ENCODE data around the gene RTEL1. TPM values are rescaled to one million over a fixed set of nuclear protein-coding genes. Genes with fewer than 3 reads are reported as not detected.
"Not testable (repeated sequence)": the region's sequence is repeated elsewhere in the genome, so short reads cannot be mapped to it uniquely, and the experiment has no call there.

The RTEL1 gene
- total and polyA plus RNA-seq, 10 donors, result 7.3 to 49.8 (median 40.2) TPM

DNA sequence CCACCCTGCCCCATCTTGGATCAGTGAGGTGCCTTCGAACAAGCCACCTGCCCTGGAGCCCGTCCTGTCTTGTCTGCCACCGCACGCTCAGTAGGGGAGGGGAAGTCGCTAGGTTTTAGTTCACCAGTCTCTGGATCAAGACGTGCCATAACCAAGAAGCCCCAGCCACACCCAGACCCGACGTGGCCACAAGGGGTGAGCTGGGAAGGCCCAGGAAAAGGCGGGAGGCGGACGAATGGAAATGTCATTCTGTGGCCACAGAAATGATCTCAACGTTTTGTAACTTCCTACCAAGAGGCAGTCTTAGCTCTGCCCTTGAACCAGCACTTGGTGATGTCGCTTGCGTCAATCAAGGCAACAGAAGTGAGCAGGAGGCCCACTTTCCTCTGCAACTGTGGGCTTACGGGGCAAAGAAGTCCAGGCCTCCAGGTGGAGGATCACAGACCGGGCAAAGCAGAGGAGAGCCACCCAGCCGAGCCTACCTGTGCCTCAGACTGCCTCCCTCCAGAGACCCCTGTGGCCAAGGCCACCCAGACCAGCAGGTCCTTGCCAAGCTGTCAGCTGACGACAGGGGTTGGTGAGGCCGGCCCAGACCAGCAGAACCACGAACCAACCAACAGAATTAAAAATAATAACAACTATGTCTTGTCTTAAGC is 45.7 kb upstream of the RTEL1 start:
- peak; percentile 81 for DNase-seq

GRCh38 chr20:63613863-63614594 is 44.1 kb upstream of the RTEL1 start:
- DNase-seq; H3K4me3 ChIP-seq; intact Hi-C loops (cut with DNase I; ENCODE audit: low total_unique reads); H3K9me3 ChIP-seq; H3K27me3 ChIP-seq (replicated peaks in 1 of 7): not testable (repeated sequence)
- WGBS, 5 donors, result 75 to 89% (median 84%) methylated on average over 17 to 18 of the region's 18 CpGs
- peaks cover 0 to 54% (median 24%) of the 10 kb centered on the region in 6 donors for H3K4me1 ChIP-seq
- TF ChIP-seq CTCF (IDR thresholded peaks at IDR 0.05 in 8 of 11, conservative IDR thresholded peaks at IDR 0.05 in 3 of 11), result peak in 10 of 11 experiments; percentile 15 to 61 (median 39)
- peaks cover 0 to 66% (median 35%) of the 10 kb centered on the region in 6 donors for H3K36me3 ChIP-seq
- peak overlapping the region in 1 of 8 donors; percentile 5 for H3K27ac ChIP-seq

More for the DNA sequence above, 45.7 kb upstream of the RTEL1 start:
- 49 to 66% (median 56%) methylated on average over 19 to 20 of the region's 20 CpGs for WGBS, 5 donors
- H3K4me3 ChIP-seq, result no peak overlapping the region
- peaks cover 0 to 50% (median 19%) of the 10 kb centered on the region in 6 donors for H3K36me3 ChIP-seq
- H3K27me3 ChIP-seq (replicated peaks in 1 of 7), result no peaks in the 10 kb centered on the region
- no peak for TF ChIP-seq POLR2A (IDR thresholded peaks at IDR 0.05)
- peak in 1 of 3 donors; percentile 49 for TF ChIP-seq POLR2AphosphoS5 (IDR thresholded peaks at IDR 0.05)
- TF ChIP-seq CTCF (IDR thresholded peaks at IDR 0.05 in 8 of 11, conservative IDR thresholded peaks at IDR 0.05 in 3 of 11), result peak in 2 of 11 experiments; percentile 20 to 24
- peaks cover 0 to 45% (median 24%) of the 10 kb centered on the region in 6 donors for H3K4me1 ChIP-seq
- H3K27ac ChIP-seq, result peak overlapping the region in 7 of 8 donors; percentile 62 to 83 (median 75)
- intact Hi-C loops (cut with DNase I; ENCODE audit: low total_unique reads), result no loop called here
- no peaks in the 10 kb centered on the region for H3K9me3 ChIP-seq

GRCh38 chr20:63617092-63617875 is 40.8 kb upstream of the RTEL1 start:
- H3K27ac ChIP-seq, result no peak overlapping the region
- WGBS, 5 donors, result 93 to 97% (median 95%) methylated on average over 19 to 41 of the region's 41 CpGs
- TF ChIP-seq POLR2AphosphoS5 (IDR thresholded peaks at IDR 0.05), result peak in 1 of 3 donors; percentile 10
- TF ChIP-seq POLR2A (IDR thresholded peaks at IDR 0.05), result no peak
- no peak for TF ChIP-seq CTCF (IDR thresholded peaks at IDR 0.05 in 8 of 11, conservative IDR thresholded peaks at IDR 0.05 in 3 of 11)

More at GRCh38 chr20:63617092-63617875, 40.8 kb upstream of the RTEL1 start:
- no peak overlapping the region for H3K4me3 ChIP-seq
- H3K4me1 ChIP-seq, result peaks cover 0 to 54% (median 15%) of the 10 kb centered on the region in 6 donors
- no peaks in the 10 kb centered on the region for H3K9me3 ChIP-seq
- intact Hi-C loops (cut with DNase I; ENCODE audit: low total_unique reads), result no loop called here
- peaks cover 0 to 70% (median 41%) of the 10 kb centered on the region in 6 donors for H3K36me3 ChIP-seq
- no peaks in the 10 kb centered on the region for H3K27me3 ChIP-seq (replicated peaks in 1 of 7)
- no peak for DNase-seq
